Ovary (tissue), 3 donors: ENCODE measurements around the gene FOXO3B.
"Not testable (repeated sequence)": the region's sequence is repeated elsewhere in the genome, so short reads cannot be mapped to it uniquely, and the experiment has no call there.

ENCODE experiments used
- CTCF ChIP-seq, 3 donors: fragments of 450-650 bp in 2 of 3; fragments of 200-600 bp in 1 of 3; IDR thresholded peaks; one replicate each; pipeline versions ENCODE4 v1.5.1 to v1.8.0; 2016 to 2022; ENCODE audit warnings: antibody characterized with exemption in 3 of 3, mild to moderate bottlenecking in 1 of 3
- EP300 ChIP-seq: sonication (generic); formaldehyde crosslinking; IDR thresholded peaks from one replicate; pipeline ENCODE4 v1.6.1; 2017; ENCODE audit warnings: antibody characterized with exemption
- POLR2A ChIP-seq: fragments of 450-650 bp; IDR thresholded peaks from one replicate; pipeline ENCODE4 v1.6.1; 2017; ENCODE audit warnings: antibody characterized with exemption, mild to moderate bottlenecking, moderate library complexity
- donor health status: DM: no; HTN: no; CAD: no.

GRCh38 chr17:18661924-18662624, 20.0 kb downstream of the FOXO3B start:
- not testable (repeated sequence) for TF ChIP-seq CTCF (IDR thresholded peaks at IDR 0.05); POLR2A; EP300
